HEK293 (cell line): Measurements from ENCODE around the gene RFX2.
A peak's percentile ranks its signal among the peaks of the same experiment; 100 is the strongest.

Experiments used
- CTCF ChIA-PET: fragments of 350-600 bp; formaldehyde crosslinking; extraction: SDS; loops from one replicate; lab custom pipeline; 2021; ENCODE audit warnings: antibody characterized with exemption; lab: Yijun Ruan, JAX
- POLR2A ChIA-PET: fragments of 300-600 bp; formaldehyde crosslinking; extraction: SDS; loops from one replicate; lab custom pipeline; 2020; ENCODE audit warnings: antibody characterized with exemption, inconsistent platforms; lab: Yijun Ruan, JAX
- H3K27ac ChIP-seq: fragments of 200-500 bp; sonication (Bioruptor generic); 2 replicates; pipeline ENCODE4 v1.5.1; 2014; ENCODE audit warnings: low read depth, low read length, control low read depth, inconsistent platforms; ENCODE audit errors: extremely low read depth
- H3K36me3 ChIP-seq, 2 experiments: fragments of 200-500 bp in 1 of 2; sonication (Bioruptor generic) in 1 of 2; 1 replicate in 1 of 2; 2 replicates in 1 of 2; pipeline ENCODE4 v1.5.1; 2014 to 2017; ENCODE audit warnings: inconsistent platforms in 2 of 2, low read length in 2 of 2; ENCODE audit not compliant: control insufficient read depth in 2 of 2, insufficient read depth in 1 of 2
- H3K4me1 ChIP-seq: fragments of 200-500 bp; sonication (Bioruptor generic); 2 replicates; pipeline ENCODE4 v1.5.1; 2014; ENCODE audit warnings: mild to moderate bottlenecking, low read length, inconsistent platforms; ENCODE audit not compliant: control insufficient read depth, insufficient read depth
- H3K4me3 ChIP-seq: 2 replicates; pipeline ENCODE4 v1.5.1; 2011; ENCODE audit warnings: low read depth, mild to moderate bottlenecking, control low read depth, low read length, moderate library complexity
- H3K9me3 ChIP-seq: fragments of 200-500 bp; sonication (Bioruptor generic); 2 replicates; pipeline ENCODE4 v1.5.1; 2014; ENCODE audit warnings: low read depth, low read length, inconsistent platforms; ENCODE audit not compliant: control insufficient read depth, insufficient read depth
- BCL11B ChIP-seq: fragments of 450-650 bp; formaldehyde crosslinking; IDR thresholded peaks from 2 replicates; pipeline ENCODE4 v1.5.1; 2016; ENCODE audit warnings: low read depth, missing biosample characterization, missing genetic modification characterization
- GFI1B ChIP-seq: fragments of 450-650 bp; formaldehyde crosslinking; IDR thresholded peaks from 2 replicates; pipeline ENCODE4 v1.5.1; 2016; ENCODE audit warnings: missing biosample characterization, missing genetic modification characterization
- ZNF239 ChIP-seq: fragments of 450-650 bp; formaldehyde crosslinking; IDR thresholded peaks from 2 replicates; pipeline ENCODE4 v1.5.1; 2016; ENCODE audit warnings: missing biosample characterization, missing genetic modification characterization
- ZNF529 ChIP-seq: fragments of 450-650 bp; formaldehyde crosslinking; IDR thresholded peaks from 2 replicates; pipeline ENCODE4 v1.5.1; 2017; ENCODE audit warnings: missing genetic modification characterization, missing biosample characterization; ENCODE audit not compliant: insufficient replicate concordance
- ZNF530 ChIP-seq: fragments of 450-650 bp; formaldehyde crosslinking; IDR thresholded peaks from 2 replicates; pipeline ENCODE4 v1.5.1; 2016; ENCODE audit warnings: low read depth, missing biosample characterization, missing genetic modification characterization
- TF ChIP-seq, protein P1 (sequence below): fragments of 450-650 bp; formaldehyde crosslinking; IDR thresholded peaks from 2 replicates; pipeline ENCODE4 v1.5.1; 2016; ENCODE audit warnings: missing biosample characterization, missing genetic modification characterization
- TF ChIP-seq, protein P2 (sequence below): fragments of 450-650 bp; formaldehyde crosslinking; IDR thresholded peaks from 2 replicates; pipeline ENCODE4 v1.5.1; 2017; ENCODE audit warnings: missing biosample characterization, missing genetic modification characterization
- TF ChIP-seq, protein P3 (sequence below): fragments of 450-650 bp; formaldehyde crosslinking; IDR thresholded peaks from 2 replicates; pipeline ENCODE4 v1.5.1; 2016; ENCODE audit warnings: missing biosample characterization, missing genetic modification characterization

Gene RFX2

DNA sequence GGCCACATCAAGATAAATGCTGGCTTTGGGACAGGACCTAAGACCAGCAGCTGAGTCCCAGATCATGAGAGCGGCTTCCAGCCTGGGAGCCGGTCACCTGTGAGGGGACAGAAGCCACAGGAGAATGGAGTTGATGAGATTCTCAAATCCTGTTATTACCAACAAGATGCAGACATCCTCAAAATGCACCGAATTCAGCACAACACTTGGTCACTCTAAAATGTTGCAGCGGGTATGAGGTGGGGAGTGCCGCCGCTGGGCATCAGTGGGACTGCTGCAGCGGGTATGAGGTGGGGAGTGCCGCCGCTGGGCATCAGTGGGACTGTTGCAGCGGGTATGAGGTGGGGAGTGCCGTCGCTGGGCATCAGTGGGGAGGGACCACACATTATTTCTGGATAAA lies 153.6 kb downstream of the RFX2 start:
- Histone ChIP-seq H3K4me3 (no peak overlapping the region), H3K27ac (no peak overlapping the region), H3K36me3 (peaks cover 0 to 7% of the 10 kb centered on the region in 2 experiments; a peak in 1 of 3 replicates), H3K9me3 (no peaks in the 10 kb centered on the region), H3K4me1 (peaks cover 54% of the 10 kb centered on the region)
- CTCF ChIA-PET, result interaction anchor here (0.7 to 7.3 kb wide), 3 partner anchors 11 to 404 kb away, joined by 3 to 60 read pairs (median 3); partner anchors contain the start of gene CLPP
- TF ChIP-seq, protein P1, sequence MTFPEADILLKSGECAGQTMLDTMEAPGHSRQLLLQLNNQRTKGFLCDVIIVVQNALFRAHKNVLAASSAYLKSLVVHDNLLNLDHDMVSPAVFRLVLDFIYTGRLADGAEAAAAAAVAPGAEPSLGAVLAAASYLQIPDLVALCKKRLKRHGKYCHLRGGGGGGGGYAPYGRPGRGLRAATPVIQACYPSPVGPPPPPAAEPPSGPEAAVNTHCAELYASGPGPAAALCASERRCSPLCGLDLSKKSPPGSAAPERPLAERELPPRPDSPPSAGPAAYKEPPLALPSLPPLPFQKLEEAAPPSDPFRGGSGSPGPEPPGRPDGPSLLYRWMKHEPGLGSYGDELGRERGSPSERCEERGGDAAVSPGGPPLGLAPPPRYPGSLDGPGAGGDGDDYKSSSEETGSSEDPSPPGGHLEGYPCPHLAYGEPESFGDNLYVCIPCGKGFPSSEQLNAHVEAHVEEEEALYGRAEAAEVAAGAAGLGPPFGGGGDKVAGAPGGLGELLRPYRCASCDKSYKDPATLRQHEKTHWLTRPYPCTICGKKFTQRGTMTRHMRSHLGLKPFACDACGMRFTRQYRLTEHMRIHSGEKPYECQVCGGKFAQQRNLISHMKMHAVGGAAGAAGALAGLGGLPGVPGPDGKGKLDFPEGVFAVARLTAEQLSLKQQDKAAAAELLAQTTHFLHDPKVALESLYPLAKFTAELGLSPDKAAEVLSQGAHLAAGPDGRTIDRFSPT (tag by site-specific recombination), result peak; percentile 23; the same call in 1 of the 2 replicates
- TF ChIP-seq ZNF530 (tag by site-specific recombination), result no peak
- POLR2A ChIA-PET, result interaction anchor here (0.6 to 1.3 kb wide), 3 partner anchors 22 to 236 kb away, joined by 3 to 4 read pairs (median 3); partner anchors contain the start of genes NDUFA11 and RANBP3

DNA sequence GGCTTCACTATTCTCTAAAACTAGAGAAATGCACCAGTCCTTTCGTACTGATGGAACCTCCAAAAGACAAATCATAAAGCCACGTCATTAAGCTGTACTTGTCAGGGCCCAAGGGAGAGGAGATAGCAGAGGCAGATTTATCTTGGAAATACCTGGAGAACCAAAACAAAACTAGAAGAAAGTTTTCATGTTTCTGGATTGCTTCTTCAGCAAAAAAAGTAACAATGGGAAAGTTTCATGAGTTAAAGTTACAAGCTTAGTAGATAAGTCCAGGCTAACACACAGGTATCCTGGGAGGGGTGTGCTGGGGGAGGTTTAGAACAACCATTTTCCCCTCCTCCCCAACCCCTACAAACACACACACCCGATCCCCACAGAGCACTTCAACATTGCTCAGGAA lies 154.0 kb downstream of the RFX2 start:
- Histone ChIP-seq H3K9me3 (no peaks in the 10 kb centered on the region), H3K4me3 (no peak overlapping the region), H3K36me3 (peaks cover 0 to 7% of the 10 kb centered on the region in 2 experiments; a peak in 1 of 3 replicates), H3K4me1 (peaks cover 53% of the 10 kb centered on the region), H3K27ac (no peak overlapping the region)
- CTCF ChIA-PET, result interaction anchor here (0.7 to 7.3 kb wide), 4 partner anchors 11 to 405 kb away, joined by 3 to 60 read pairs (median 3); partner anchors contain the start of gene CLPP
- POLR2A ChIA-PET, result interaction anchor here (0.6 to 1.3 kb wide), 2 partner anchors 53 to 235 kb away, joined by 3 read pairs; partner anchors contain the start of gene NDUFA11
- TF ChIP-seq, protein P2, sequence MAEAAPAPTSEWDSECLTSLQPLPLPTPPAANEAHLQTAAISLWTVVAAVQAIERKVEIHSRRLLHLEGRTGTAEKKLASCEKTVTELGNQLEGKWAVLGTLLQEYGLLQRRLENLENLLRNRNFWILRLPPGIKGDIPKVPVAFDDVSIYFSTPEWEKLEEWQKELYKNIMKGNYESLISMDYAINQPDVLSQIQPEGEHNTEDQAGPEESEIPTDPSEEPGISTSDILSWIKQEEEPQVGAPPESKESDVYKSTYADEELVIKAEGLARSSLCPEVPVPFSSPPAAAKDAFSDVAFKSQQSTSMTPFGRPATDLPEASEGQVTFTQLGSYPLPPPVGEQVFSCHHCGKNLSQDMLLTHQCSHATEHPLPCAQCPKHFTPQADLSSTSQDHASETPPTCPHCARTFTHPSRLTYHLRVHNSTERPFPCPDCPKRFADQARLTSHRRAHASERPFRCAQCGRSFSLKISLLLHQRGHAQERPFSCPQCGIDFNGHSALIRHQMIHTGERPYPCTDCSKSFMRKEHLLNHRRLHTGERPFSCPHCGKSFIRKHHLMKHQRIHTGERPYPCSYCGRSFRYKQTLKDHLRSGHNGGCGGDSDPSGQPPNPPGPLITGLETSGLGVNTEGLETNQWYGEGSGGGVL (tag by site-specific recombination), result 0 out of 2 replicates have a peak, but pooled peaks have one; percentile 18
- TF ChIP-seq BCL11B (tag by site-specific recombination) (no peak), ZNF239 (no peak)

DNA sequence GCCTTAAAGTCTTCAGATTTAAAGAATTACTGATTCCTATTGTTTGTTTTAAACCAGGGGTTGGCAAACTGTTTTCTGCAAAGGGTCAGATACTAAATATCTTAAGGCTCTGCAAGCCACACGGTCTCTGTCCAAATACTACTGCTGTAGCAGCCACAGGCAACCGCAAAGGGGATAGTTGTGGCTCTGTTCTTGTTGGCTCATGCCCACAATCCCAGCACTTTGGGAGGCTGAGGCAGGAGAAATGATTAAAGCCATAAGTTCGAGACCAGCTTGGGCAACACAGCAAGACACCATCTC lies 154.7 kb downstream of the RFX2 start:
- ChIA-PET CTCF (interaction anchor here (1.0 to 7.3 kb wide), 2 partner anchors 12 to 67 kb away, joined by 3 to 60 read pairs; no protein-coding TSS in a partner anchor), POLR2A (interaction anchor here (1.3 kb wide), 1 partner anchor 52 kb away, joined by 3 read pairs; the partner anchor contains the start of gene NDUFA11)
- Histone ChIP-seq H3K4me3 (no peak overlapping the region), H3K27ac (no peak overlapping the region), H3K9me3 (no peaks in the 10 kb centered on the region), H3K4me1 (peaks cover 53% of the 10 kb centered on the region), H3K36me3 (peaks cover 0 to 11% of the 10 kb centered on the region in 2 experiments; a peak in 1 of 3 replicates)
- no peak for TF ChIP-seq GFI1B (tag by site-specific recombination)
- TF ChIP-seq ZNF529 (tag by site-specific recombination), result no peak
- TF ChIP-seq, protein P3, sequence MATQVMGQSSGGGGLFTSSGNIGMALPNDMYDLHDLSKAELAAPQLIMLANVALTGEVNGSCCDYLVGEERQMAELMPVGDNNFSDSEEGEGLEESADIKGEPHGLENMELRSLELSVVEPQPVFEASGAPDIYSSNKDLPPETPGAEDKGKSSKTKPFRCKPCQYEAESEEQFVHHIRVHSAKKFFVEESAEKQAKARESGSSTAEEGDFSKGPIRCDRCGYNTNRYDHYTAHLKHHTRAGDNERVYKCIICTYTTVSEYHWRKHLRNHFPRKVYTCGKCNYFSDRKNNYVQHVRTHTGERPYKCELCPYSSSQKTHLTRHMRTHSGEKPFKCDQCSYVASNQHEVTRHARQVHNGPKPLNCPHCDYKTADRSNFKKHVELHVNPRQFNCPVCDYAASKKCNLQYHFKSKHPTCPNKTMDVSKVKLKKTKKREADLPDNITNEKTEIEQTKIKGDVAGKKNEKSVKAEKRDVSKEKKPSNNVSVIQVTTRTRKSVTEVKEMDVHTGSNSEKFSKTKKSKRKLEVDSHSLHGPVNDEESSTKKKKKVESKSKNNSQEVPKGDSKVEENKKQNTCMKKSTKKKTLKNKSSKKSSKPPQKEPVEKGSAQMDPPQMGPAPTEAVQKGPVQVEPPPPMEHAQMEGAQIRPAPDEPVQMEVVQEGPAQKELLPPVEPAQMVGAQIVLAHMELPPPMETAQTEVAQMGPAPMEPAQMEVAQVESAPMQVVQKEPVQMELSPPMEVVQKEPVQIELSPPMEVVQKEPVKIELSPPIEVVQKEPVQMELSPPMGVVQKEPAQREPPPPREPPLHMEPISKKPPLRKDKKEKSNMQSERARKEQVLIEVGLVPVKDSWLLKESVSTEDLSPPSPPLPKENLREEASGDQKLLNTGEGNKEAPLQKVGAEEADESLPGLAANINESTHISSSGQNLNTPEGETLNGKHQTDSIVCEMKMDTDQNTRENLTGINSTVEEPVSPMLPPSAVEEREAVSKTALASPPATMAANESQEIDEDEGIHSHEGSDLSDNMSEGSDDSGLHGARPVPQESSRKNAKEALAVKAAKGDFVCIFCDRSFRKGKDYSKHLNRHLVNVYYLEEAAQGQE (tag by site-specific recombination), result peak; percentile 53
